ENCODE data around the gene MAMSTR. TPM values are rescaled to one million over a fixed set of nuclear protein-coding genes. Genes with fewer than 3 reads are reported as not detected.

MAMSTR gene
- total and polyA plus RNA-seq, 4 donors: 0.89 to 6.6 (median 3.3) TPM

- Histone ChIP-seq H3K4me1 (ENCODE audit: control insufficient read depth, insufficient read depth, low read length) (peaks cover 36% of the 10 kb centered on the region), H3K27me3 (ENCODE audit: control insufficient read depth, insufficient read depth, low read length) (peaks cover 12% of the 10 kb centered on the region), H3K9me3 (ENCODE audit: control insufficient read depth, insufficient read depth, low read length) (no peaks in the 10 kb centered on the region), H3K27ac (ENCODE audit: low read depth, low read length) (no peak overlapping the region), H3K36me3 (ENCODE audit: control insufficient read depth, insufficient read depth, low read length) (peaks cover 3% of the 10 kb centered on the region), H3K4me3 (ENCODE audit: low read depth, low read length) (peak overlapping the region; percentile 36)
- WGBS (ENCODE audit: insufficient coverage): under 1% methylated on average over 94 of the region's 96 CpGs
- DNase-seq (ENCODE audit: low read depth in 4 of 6, low spot score in 6 of 6): peak in 5 of 6 donors; percentile 55 to 95 (median 78)
These were observed 19.3 kb upstream of the MAMSTR start for GRCh38 chr19:48738557-48739403.

- DNase-seq (ENCODE audit: low read depth in 4 of 6, low spot score in 6 of 6): no peak
- Histone ChIP-seq H3K27ac (ENCODE audit: low read depth, low read length) (no peak overlapping the region), H3K4me1 (ENCODE audit: control insufficient read depth, insufficient read depth, low read length) (peaks cover 36% of the 10 kb centered on the region), H3K27me3 (ENCODE audit: control insufficient read depth, insufficient read depth, low read length) (peaks cover 12% of the 10 kb centered on the region), H3K9me3 (ENCODE audit: control insufficient read depth, insufficient read depth, low read length) (no peaks in the 10 kb centered on the region), H3K36me3 (ENCODE audit: control insufficient read depth, insufficient read depth, low read length) (peaks cover 3% of the 10 kb centered on the region), H3K4me3 (ENCODE audit: low read depth, low read length) (no peak overlapping the region)
- whole genome bisulfite sequencing (ENCODE audit: insufficient coverage): 50% methylated on average over 13 of the region's 22 CpGs
These were observed 18.0 kb upstream of the MAMSTR start for GRCh38 chr19:48737360-48737998.

- no peaks in the 10 kb centered on the region for H3K9me3 ChIP-seq (ENCODE audit: control insufficient read depth, insufficient read depth, low read length)
- DNase-seq (ENCODE audit: low read depth in 4 of 6, low spot score in 6 of 6): peak in 1 of 6 donors; percentile 68
- peaks cover 9% of the 10 kb centered on the region for H3K27me3 ChIP-seq (ENCODE audit: control insufficient read depth, insufficient read depth, low read length)
- peaks cover 18% of the 10 kb centered on the region for H3K4me1 ChIP-seq (ENCODE audit: control insufficient read depth, insufficient read depth, low read length)
- H3K27ac ChIP-seq (ENCODE audit: low read depth, low read length): no peak overlapping the region
- H3K36me3 ChIP-seq (ENCODE audit: control insufficient read depth, insufficient read depth, low read length): peaks cover 3% of the 10 kb centered on the region
- WGBS (ENCODE audit: insufficient coverage): 17% methylated on average over 38 of the region's 38 CpGs
- peak overlapping the region; percentile 40 for H3K4me3 ChIP-seq (ENCODE audit: low read depth, low read length)
These were observed 15.6 kb upstream of the MAMSTR start for GRCh38 chr19:48735031-48735615.

- Histone ChIP-seq H3K4me3 (ENCODE audit: low read depth, low read length) (no peak overlapping the region), H3K9me3 (ENCODE audit: control insufficient read depth, insufficient read depth, low read length) (no peaks in the 10 kb centered on the region), H3K27ac (ENCODE audit: low read depth, low read length) (no peak overlapping the region), H3K27me3 (ENCODE audit: control insufficient read depth, insufficient read depth, low read length) (peaks cover 7% of the 10 kb centered on the region), H3K36me3 (ENCODE audit: control insufficient read depth, insufficient read depth, low read length) (peaks cover 3% of the 10 kb centered on the region), H3K4me1 (ENCODE audit: control insufficient read depth, insufficient read depth, low read length) (peaks cover 13% of the 10 kb centered on the region)
- WGBS (ENCODE audit: insufficient coverage): 100% methylated on average over 6 of the region's 9 CpGs
- DNase-seq (ENCODE audit: low read depth in 4 of 6, low spot score in 6 of 6): no peak
These were observed 15.1 kb upstream of the MAMSTR start for GRCh38 chr19:48734625-48735024.

- no peak overlapping the region for H3K4me3 ChIP-seq (ENCODE audit: low read depth, low read length)
- DNase-seq (ENCODE audit: low read depth in 4 of 6, low spot score in 6 of 6): no peak
- H3K27me3 ChIP-seq (ENCODE audit: control insufficient read depth, insufficient read depth, low read length): peaks cover 7% of the 10 kb centered on the region
- H3K27ac ChIP-seq (ENCODE audit: low read depth, low read length): no peak overlapping the region
- H3K4me1 ChIP-seq (ENCODE audit: control insufficient read depth, insufficient read depth, low read length): peaks cover 6% of the 10 kb centered on the region
- 90% methylated on average over 4 of the region's 4 CpGs for WGBS (ENCODE audit: insufficient coverage)
- peaks cover 6% of the 10 kb centered on the region for H3K36me3 ChIP-seq (ENCODE audit: control insufficient read depth, insufficient read depth, low read length)
- no peaks in the 10 kb centered on the region for H3K9me3 ChIP-seq (ENCODE audit: control insufficient read depth, insufficient read depth, low read length)
These were observed 11.9 kb upstream of the MAMSTR start for GRCh38 chr19:48731452-48731851.

GRCh38 chr19:48728911-48729664 lies 9.6 kb upstream of the MAMSTR start:
- H3K27me3 ChIP-seq (ENCODE audit: control insufficient read depth, insufficient read depth, low read length): no peaks in the 10 kb centered on the region
- H3K4me3 ChIP-seq (ENCODE audit: low read depth, low read length): no peak overlapping the region
- WGBS (ENCODE audit: insufficient coverage): 37% methylated on average over 70 of the region's 77 CpGs
- DNase-seq (ENCODE audit: low read depth in 4 of 6, low spot score in 6 of 6): no peak
- no peaks in the 10 kb centered on the region for H3K9me3 ChIP-seq (ENCODE audit: control insufficient read depth, insufficient read depth, low read length)
- no peak overlapping the region for H3K27ac ChIP-seq (ENCODE audit: low read depth, low read length)
- H3K36me3 ChIP-seq (ENCODE audit: control insufficient read depth, insufficient read depth, low read length): peaks cover 3% of the 10 kb centered on the region
- H3K4me1 ChIP-seq (ENCODE audit: control insufficient read depth, insufficient read depth, low read length): peaks cover 5% of the 10 kb centered on the region

GRCh38 chr19:48726556-48726955 lies 7.0 kb upstream of the MAMSTR start:
- DNase-seq (ENCODE audit: low read depth in 4 of 6, low spot score in 6 of 6): no peak
- H3K36me3 ChIP-seq (ENCODE audit: control insufficient read depth, insufficient read depth, low read length): peaks cover 5% of the 10 kb centered on the region
- no peak overlapping the region for H3K4me3 ChIP-seq (ENCODE audit: low read depth, low read length)
- WGBS (ENCODE audit: insufficient coverage): 100% methylated on average over 2 of the region's 2 CpGs
- peaks cover 8% of the 10 kb centered on the region for H3K4me1 ChIP-seq (ENCODE audit: control insufficient read depth, insufficient read depth, low read length)
- H3K9me3 ChIP-seq (ENCODE audit: control insufficient read depth, insufficient read depth, low read length): no peaks in the 10 kb centered on the region
- H3K27me3 ChIP-seq (ENCODE audit: control insufficient read depth, insufficient read depth, low read length): no peaks in the 10 kb centered on the region
- no peak overlapping the region for H3K27ac ChIP-seq (ENCODE audit: low read depth, low read length)

- peak in 2 of 6 donors; percentile 84 to 89 for DNase-seq (ENCODE audit: low read depth in 4 of 6, low spot score in 6 of 6)
- H3K4me3 ChIP-seq (ENCODE audit: low read depth, low read length): no peak overlapping the region
- WGBS (ENCODE audit: insufficient coverage): 56% methylated on average over 8 of the region's 11 CpGs
- no peaks in the 10 kb centered on the region for H3K27me3 ChIP-seq (ENCODE audit: control insufficient read depth, insufficient read depth, low read length)
- H3K4me1 ChIP-seq (ENCODE audit: control insufficient read depth, insufficient read depth, low read length): peaks cover 20% of the 10 kb centered on the region
- no peaks in the 10 kb centered on the region for H3K9me3 ChIP-seq (ENCODE audit: control insufficient read depth, insufficient read depth, low read length)
- H3K36me3 ChIP-seq (ENCODE audit: control insufficient read depth, insufficient read depth, low read length): peaks cover 5% of the 10 kb centered on the region
- H3K27ac ChIP-seq (ENCODE audit: low read depth, low read length): peak overlapping the region; percentile 92
These were observed 5.5 kb upstream of the MAMSTR start for GRCh38 chr19:48724796-48725753.

All from spinal cord (tissue), 10 donors.